GM19035 (cell line): ENCODE results near the gene CBLIF.
"Not testable (repeated sequence)": the region's sequence is repeated elsewhere in the genome, so short reads cannot be mapped to it uniquely, and the experiment has no call there.

ENCODE experiments used
- ATAC-seq: cut with Tn5 transposase; IDR thresholded peaks from one replicate; pipeline ENCODE4 v1.9.1; 2021; ENCODE audit not compliant: unreplicated experiment

Gene CBLIF

GRCh38 chr11:59801160-59801706 lies 44.1 kb downstream of the CBLIF start:
- ATAC-seq = no peak

DNA sequence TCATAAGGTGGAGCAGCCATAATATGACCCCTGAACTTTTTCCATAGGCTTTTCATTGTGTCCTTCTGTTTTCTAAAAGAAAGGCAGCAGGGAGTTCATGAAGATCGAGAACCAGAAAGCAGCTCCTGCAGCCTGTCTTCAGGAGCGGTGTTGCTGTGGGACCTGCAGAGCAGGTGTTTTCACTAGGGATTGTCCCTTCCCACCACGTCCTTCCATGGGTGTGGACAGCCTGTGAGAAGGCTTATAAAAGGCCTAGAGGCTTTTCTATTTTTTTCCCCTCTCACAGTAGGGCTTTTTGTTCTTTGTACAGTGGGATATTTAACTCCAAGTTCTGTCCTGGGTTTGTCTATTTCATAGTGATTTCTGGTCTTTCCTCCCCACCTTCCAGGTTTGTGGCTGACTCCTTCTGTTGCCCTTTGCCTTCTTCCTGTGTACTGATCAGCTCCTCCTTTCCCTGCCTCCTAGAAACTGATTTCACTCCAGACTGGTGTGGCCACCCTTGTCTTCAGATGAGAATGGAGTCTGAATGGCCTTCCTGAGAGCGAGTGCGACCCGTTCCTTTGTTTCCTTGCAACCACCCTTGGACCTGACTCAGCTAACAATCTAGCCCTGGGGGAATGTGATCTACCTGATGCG lies 44.8 kb downstream of the CBLIF start:
- no peak for ATAC-seq

DNA sequence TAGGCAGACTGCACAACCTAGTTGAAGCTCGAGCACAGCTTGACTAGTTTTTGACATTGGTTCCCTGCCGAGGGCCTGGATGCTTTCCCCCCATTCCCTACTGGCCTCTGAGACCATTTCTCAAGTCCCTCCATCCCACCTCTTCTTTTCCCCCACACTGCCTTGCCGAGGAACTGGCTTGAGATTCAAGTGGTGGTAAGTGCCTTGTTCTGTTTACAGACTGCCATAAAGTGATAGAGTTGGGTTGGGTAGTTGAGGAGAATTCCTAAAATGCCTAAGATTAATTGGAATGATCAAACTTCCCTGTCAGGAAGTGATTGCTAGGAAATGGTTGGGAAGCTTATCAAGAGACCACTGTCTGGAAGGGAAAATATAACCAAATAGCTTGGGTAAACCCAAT lies 50.9 kb downstream of the CBLIF start:
- no peak for ATAC-seq

DNA sequence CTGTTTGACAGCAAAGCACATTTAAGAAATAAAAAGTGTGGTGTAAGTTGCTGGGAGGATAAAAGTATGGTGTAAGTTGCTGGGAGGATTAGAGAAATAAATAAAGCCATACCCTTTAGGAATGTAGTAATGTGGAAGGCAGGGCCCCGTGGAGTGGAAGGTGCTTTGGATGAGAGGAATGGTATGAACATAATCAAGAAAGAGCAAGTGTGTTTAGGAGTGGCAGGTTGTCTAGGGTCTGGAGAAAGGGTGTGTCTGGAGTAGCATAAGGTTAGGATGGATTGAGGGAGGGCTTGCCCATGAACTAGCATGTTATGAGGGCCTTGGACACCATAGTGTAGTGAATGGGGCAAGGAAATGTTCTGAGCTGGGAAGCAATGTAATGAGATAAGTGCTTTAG lies 52.8 kb downstream of the CBLIF start:
- ATAC-seq = no peak

DNA sequence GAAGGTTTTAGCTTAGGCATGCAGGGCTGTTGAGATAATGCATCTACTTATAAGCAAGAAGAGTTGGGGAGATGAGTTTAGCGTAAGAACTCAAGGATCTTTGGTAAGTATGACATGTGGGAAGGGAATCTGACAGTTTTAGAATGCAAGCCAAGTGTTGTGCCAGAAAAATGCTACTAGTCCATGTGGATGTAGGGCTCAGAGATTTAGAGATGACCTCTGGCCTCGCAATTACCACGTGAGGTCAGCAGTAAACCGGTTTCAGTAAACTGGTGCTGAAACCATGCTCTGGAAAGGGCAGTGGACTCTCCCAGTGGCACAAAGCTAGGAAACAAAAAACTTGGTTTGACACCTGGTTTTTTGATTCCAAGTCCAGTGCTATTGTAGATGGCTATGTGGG lies 53.7 kb downstream of the CBLIF start:
- no peak for ATAC-seq

DNA sequence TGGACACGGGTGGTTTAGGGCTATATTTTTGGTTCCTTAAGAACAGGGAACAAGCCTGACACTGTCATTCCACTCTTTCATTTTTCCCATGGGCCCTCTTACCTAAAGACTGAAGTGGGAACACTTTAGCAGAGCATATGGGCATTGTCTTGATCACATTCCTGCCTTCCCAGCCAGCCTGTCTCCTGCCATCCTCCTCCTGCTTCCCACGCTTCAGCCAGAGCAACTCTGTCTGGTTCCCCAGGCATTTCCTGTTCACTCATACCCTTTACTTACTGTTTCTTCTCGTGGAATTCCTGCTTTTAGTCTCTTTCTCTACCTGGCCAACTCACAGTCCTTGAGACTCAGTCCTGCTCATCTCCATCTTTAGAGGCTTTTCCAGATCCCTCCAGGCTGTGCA lies 57.5 kb downstream of the CBLIF start:
- ATAC-seq = no peak

- ATAC-seq = no peak
These were observed 58.1 kb downstream of the CBLIF start for GRCh38 chr11:59787255-59787588.

DNA sequence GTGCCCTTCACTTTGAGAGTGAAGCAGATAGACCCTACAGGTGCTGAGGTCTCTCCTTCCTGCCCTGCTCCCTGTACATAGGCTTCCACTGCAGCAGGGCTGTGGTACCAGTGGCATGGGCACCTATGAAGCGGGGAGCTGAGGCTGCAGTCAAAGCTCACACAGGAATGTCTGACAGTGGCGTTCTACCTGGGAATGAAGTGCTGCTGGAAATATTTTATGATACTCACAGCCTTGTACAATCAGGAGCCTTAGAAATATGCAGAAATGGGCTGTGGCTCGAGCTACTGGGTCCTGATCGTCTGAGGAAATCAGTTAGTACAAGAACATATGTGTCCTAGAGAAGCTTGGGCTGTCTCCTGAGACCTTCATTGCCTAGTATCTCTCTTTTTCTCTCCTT lies 59.5 kb downstream of the CBLIF start:
- ATAC-seq = no peak

GRCh38 chr11:59784441-59784840 lies 60.9 kb downstream of the CBLIF start:
- not testable (repeated sequence) for ATAC-seq

- no peak for ATAC-seq
These were observed 61.6 kb downstream of the CBLIF start for GRCh38 chr11:59783632-59784090.

- ATAC-seq = no peak
These were observed 63.2 kb downstream of the CBLIF start for GRCh38 chr11:59782080-59782479.

DNA sequence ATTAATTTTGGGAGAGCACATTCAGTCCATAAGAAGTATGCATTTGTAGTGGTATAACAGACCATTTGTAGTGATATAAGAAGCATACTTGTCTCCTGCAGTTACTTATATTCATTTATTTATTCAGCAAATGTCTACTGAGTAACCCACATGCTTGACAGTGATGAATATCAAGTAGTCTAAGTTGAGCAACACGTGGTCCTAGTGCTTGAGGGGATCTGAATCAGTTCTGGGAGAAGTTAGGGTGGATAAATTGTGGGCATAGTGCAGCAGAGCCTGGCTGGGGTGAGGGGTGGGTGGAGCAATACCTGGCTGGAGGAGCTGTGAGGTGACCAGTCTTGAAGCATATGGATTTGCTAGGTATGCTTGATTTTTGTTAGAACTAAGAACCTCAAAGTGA lies 65.8 kb downstream of the CBLIF start:
- no peak for ATAC-seq
